Effector memory CD4-positive, alpha-beta T cell (primary cell): ENCODE data around the gene ANKZF1.
"Not testable (repeated sequence)": the region's sequence is repeated elsewhere in the genome, so short reads cannot be mapped to it uniquely, and the experiment has no call there.

Experiments
- DNase-seq, 3 donors: peaks; one replicate each; pipeline ENCODE4 v3.0.0-alpha.2; 2020
- H3K27ac ChIP-seq: 2 replicates; pipeline ENCODE4 v1.7.0; 2013; ENCODE audit warnings: mild to moderate bottlenecking, low read length, moderate library complexity; ENCODE audit not compliant: insufficient read depth, poor library complexity, severe bottlenecking
- H3K27me3 ChIP-seq: replicated peaks from 2 replicates; pipeline ENCODE4 v1.7.0; 2013; ENCODE audit warnings: mild to moderate bottlenecking, low read length; ENCODE audit not compliant: insufficient read depth, control insufficient read depth, poor library complexity, severe bottlenecking
- H3K36me3 ChIP-seq: 2 replicates; pipeline ENCODE4 v1.7.0; 2013; ENCODE audit warnings: mild to moderate bottlenecking, low read length, moderate library complexity; ENCODE audit not compliant: control insufficient read depth, insufficient read depth
- H3K4me1 ChIP-seq: 2 replicates; pipeline ENCODE4 v1.7.0; 2013; ENCODE audit warnings: low read length, mild to moderate bottlenecking; ENCODE audit not compliant: control insufficient read depth, insufficient read depth, poor library complexity, severe bottlenecking
- H3K4me3 ChIP-seq: 2 replicates; pipeline ENCODE4 v1.7.0; 2013; ENCODE audit warnings: low read length, low read depth, mild to moderate bottlenecking; ENCODE audit not compliant: insufficient read depth, poor library complexity, severe bottlenecking
- H3K9me3 ChIP-seq: 2 replicates; pipeline ENCODE4 v1.7.0; 2013; ENCODE audit warnings: mild to moderate bottlenecking, low read length, moderate library complexity; ENCODE audit not compliant: control insufficient read depth

The ANKZF1 gene

GRCh38 chr2:219253753-219254589, 24.4 kb downstream of the ANKZF1 start, which contains the start of gene TUBA4A:
TSS of gene TUBA4A (minus strand) at chr2:219253918. CDS start at chr2:219253858, 60 bp downstream.
- H3K9me3 ChIP-seq = no peaks in the 10 kb centered on the region
- peak within 1 kb of the TSS; percentile 87 for H3K4me3 ChIP-seq
- DNase-seq = peak; percentile 88 to 89 (median 88)
- no peaks in the 10 kb centered on the region for H3K27me3 ChIP-seq
- peak within 1 kb of the TSS; percentile 94 for H3K27ac ChIP-seq
- H3K4me1 ChIP-seq = peaks cover 34% of the 10 kb centered on the region
- peaks cover 12% of the 10 kb centered on the region for H3K36me3 ChIP-seq

GRCh38 chr2:219254590-219255201, 25.1 kb downstream of the ANKZF1 start:
- Histone ChIP-seq H3K27me3 (no peaks in the 10 kb centered on the region), H3K9me3 (no peaks in the 10 kb centered on the region), H3K4me1 (peaks cover 29% of the 10 kb centered on the region), H3K36me3 (peaks cover 12% of the 10 kb centered on the region), H3K4me3 (peak overlapping the region; percentile 87), H3K27ac (peak overlapping the region; percentile 94)
- DNase-seq = peak in 1 of 3 donors; percentile 41

- H3K4me3 ChIP-seq, H3K9me3 ChIP-seq, H3K27ac ChIP-seq, DNase-seq, H3K27me3 ChIP-seq, H3K4me1 ChIP-seq, H3K36me3 ChIP-seq: not testable (repeated sequence)
Measured at GRCh38 chr2:219258942-219259341, 29.3 kb downstream of the ANKZF1 start.

GRCh38 chr2:219261024-219261855, 31.6 kb downstream of the ANKZF1 start:
- Histone ChIP-seq H3K36me3 (no peaks in the 10 kb centered on the region), H3K27me3 (no peaks in the 10 kb centered on the region), H3K27ac (no peak overlapping the region), H3K4me3 (no peak overlapping the region), H3K4me1 (no peaks in the 10 kb centered on the region), H3K9me3 (no peaks in the 10 kb centered on the region)
- no peak for DNase-seq

- H3K36me3 ChIP-seq = no peaks in the 10 kb centered on the region
Measured at GRCh38 chr2:219266232-219266631, 36.6 kb downstream of the ANKZF1 start.

GRCh38 chr2:219266886-219267285, 37.3 kb downstream of the ANKZF1 start:
- no peaks in the 10 kb centered on the region for H3K4me1 ChIP-seq
- no peak for DNase-seq
- H3K4me3 ChIP-seq = no peak overlapping the region
- no peaks in the 10 kb centered on the region for H3K27me3 ChIP-seq
- H3K36me3 ChIP-seq = no peaks in the 10 kb centered on the region
- no peaks in the 10 kb centered on the region for H3K9me3 ChIP-seq
- no peak overlapping the region for H3K27ac ChIP-seq

More at GRCh38 chr2:219266232-219266631, 36.6 kb downstream of the ANKZF1 start:
- H3K4me1 ChIP-seq = no peaks in the 10 kb centered on the region
- no peak overlapping the region for H3K27ac ChIP-seq
- DNase-seq = no peak
- H3K9me3 ChIP-seq = no peaks in the 10 kb centered on the region
- H3K27me3 ChIP-seq = no peaks in the 10 kb centered on the region
- H3K4me3 ChIP-seq = no peak overlapping the region

GRCh38 chr2:219268294-219268693, 38.7 kb downstream of the ANKZF1 start:
- H3K27ac ChIP-seq = no peak overlapping the region
- no peaks in the 10 kb centered on the region for H3K9me3 ChIP-seq
- H3K4me1 ChIP-seq = no peaks in the 10 kb centered on the region
- H3K4me3 ChIP-seq = no peak overlapping the region
- no peaks in the 10 kb centered on the region for H3K27me3 ChIP-seq
- no peak for DNase-seq
- no peaks in the 10 kb centered on the region for H3K36me3 ChIP-seq

GRCh38 chr2:219269362-219270054, 39.9 kb downstream of the ANKZF1 start:
- DNase-seq = no peak
- H3K27me3 ChIP-seq = no peaks in the 10 kb centered on the region

GRCh38 chr2:219270055-219270372, 40.4 kb downstream of the ANKZF1 start:
- no peak overlapping the region for H3K4me3 ChIP-seq
- H3K9me3 ChIP-seq = no peaks in the 10 kb centered on the region
- no peaks in the 10 kb centered on the region for H3K4me1 ChIP-seq
- no peaks in the 10 kb centered on the region for H3K27me3 ChIP-seq
- DNase-seq = no peak
- no peaks in the 10 kb centered on the region for H3K36me3 ChIP-seq
- no peak overlapping the region for H3K27ac ChIP-seq

More at GRCh38 chr2:219269362-219270054, 39.9 kb downstream of the ANKZF1 start:
- Histone ChIP-seq H3K4me1 (no peaks in the 10 kb centered on the region), H3K27ac (no peak overlapping the region), H3K4me3 (no peak overlapping the region), H3K36me3 (no peaks in the 10 kb centered on the region), H3K9me3 (no peaks in the 10 kb centered on the region)
